Measurements from ENCODE around the gene SRRM2. TPM values are rescaled to one million over a fixed set of nuclear protein-coding genes. Genes with fewer than 3 reads are reported as not detected.

Gene SRRM2
- total and polyA plus RNA-seq, 9 of the 15 experiments (the other 6 are each of a cell fraction or from before 2014, with no cell fraction given), result 26.7 to 563 (median 81.1) TPM

- no peak for TF ChIP-seq CTCF (IDR thresholded peaks at IDR 0.05 in 2 of 3, conservative IDR thresholded peaks at IDR 0.05 in 1 of 3; ENCODE audit: insufficient read depth in 2 of 3, low read depth in 1 of 3, low read length in 3 of 3)
- TF ChIP-seq ZNF197 (CRISPR knock-in tag; IDR thresholded peaks at IDR 0.05; ENCODE audit: low read depth), result no peak
- TF ChIP-seq CTBP1 (IDR thresholded peaks at IDR 0.05; ENCODE audit: borderline replicate concordance), result no peak
- no peak for TF ChIP-seq CBFB (CRISPR knock-in tag; IDR thresholded peaks at IDR 0.05)
- TF ChIP-seq, protein P1, sequence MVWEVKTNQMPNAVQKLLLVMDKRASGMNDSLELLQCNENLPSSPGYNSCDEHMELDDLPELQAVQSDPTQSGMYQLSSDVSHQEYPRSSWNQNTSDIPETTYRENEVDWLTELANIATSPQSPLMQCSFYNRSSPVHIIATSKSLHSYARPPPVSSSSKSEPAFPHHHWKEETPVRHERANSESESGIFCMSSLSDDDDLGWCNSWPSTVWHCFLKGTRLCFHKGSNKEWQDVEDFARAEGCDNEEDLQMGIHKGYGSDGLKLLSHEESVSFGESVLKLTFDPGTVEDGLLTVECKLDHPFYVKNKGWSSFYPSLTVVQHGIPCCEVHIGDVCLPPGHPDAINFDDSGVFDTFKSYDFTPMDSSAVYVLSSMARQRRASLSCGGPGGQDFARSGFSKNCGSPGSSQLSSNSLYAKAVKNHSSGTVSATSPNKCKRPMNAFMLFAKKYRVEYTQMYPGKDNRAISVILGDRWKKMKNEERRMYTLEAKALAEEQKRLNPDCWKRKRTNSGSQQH (CRISPR knock-in tag; IDR thresholded peaks at IDR 0.05), result no peak
- TF ChIP-seq ESRRA (IDR thresholded peaks at IDR 0.05; ENCODE audit: borderline replicate concordance, low read depth), result no peak
- no peak for TF ChIP-seq RBM22 (IDR thresholded peaks at IDR 0.05; ENCODE audit: low read depth, low read length, poor library complexity, severe bottlenecking)
- TF ChIP-seq TSC22D4 (tag; IDR thresholded peaks at IDR 0.05), result no peak
- no peak for TF ChIP-seq CREM (IDR thresholded peaks at IDR 0.05; ENCODE audit: low read depth)
- TF ChIP-seq, protein P2, sequence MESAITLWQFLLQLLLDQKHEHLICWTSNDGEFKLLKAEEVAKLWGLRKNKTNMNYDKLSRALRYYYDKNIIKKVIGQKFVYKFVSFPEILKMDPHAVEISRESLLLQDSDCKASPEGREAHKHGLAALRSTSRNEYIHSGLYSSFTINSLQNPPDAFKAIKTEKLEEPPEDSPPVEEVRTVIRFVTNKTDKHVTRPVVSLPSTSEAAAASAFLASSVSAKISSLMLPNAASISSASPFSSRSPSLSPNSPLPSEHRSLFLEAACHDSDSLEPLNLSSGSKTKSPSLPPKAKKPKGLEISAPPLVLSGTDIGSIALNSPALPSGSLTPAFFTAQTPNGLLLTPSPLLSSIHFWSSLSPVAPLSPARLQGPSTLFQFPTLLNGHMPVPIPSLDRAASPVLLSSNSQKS (CRISPR knock-in tag; IDR thresholded peaks at IDR 0.05), result no peak
These were observed 38.2 kb downstream of the SRRM2 start (continued) for GRCh38 chr16:2790631-2791030.
